ENCODE results near the gene PRAME.

Gene PRAME

GRCh38 chr22:22547692-22548300, 11.3 kb downstream of the PRAME start:
- Histone ChIP-seq H3K27me3 (no peaks in the 10 kb centered on the region), H3K4me3 (ENCODE audit: low read depth, low read length) (no peak overlapping the region), H3K9me3 (no peaks in the 10 kb centered on the region), H3K36me3 (no peaks in the 10 kb centered on the region), H3K4me1 (no peaks in the 10 kb centered on the region)
- no peak for DNase-seq
- no peak for TF ChIP-seq CTCF (IDR thresholded peaks at IDR 0.05; ENCODE audit: low read depth, low read length)

GRCh38 chr22:22547226-22547625, 11.8 kb downstream of the PRAME start:
- TF ChIP-seq CTCF (IDR thresholded peaks at IDR 0.05; ENCODE audit: low read depth, low read length) = no peak
- no peaks in the 10 kb centered on the region for H3K4me1 ChIP-seq
- no peak for DNase-seq
- no peak overlapping the region for H3K4me3 ChIP-seq (ENCODE audit: low read depth, low read length)
- no peaks in the 10 kb centered on the region for H3K36me3 ChIP-seq
- no peaks in the 10 kb centered on the region for H3K27me3 ChIP-seq
- H3K9me3 ChIP-seq = no peaks in the 10 kb centered on the region

- no peaks in the 10 kb centered on the region for H3K27me3 ChIP-seq
- no peaks in the 10 kb centered on the region for H3K4me1 ChIP-seq
- no peak overlapping the region for H3K4me3 ChIP-seq (ENCODE audit: low read depth, low read length)
- H3K36me3 ChIP-seq = no peaks in the 10 kb centered on the region
- DNase-seq = no peak
- H3K9me3 ChIP-seq = no peaks in the 10 kb centered on the region
- TF ChIP-seq CTCF (IDR thresholded peaks at IDR 0.05; ENCODE audit: low read depth, low read length) = no peak
Observed at GRCh38 chr22:22546490-22546889, 12.6 kb downstream of the PRAME start.

GRCh38 chr22:22545084-22545483, 14.0 kb downstream of the PRAME start:
- no peaks in the 10 kb centered on the region for H3K4me1 ChIP-seq
- H3K27me3 ChIP-seq = no peaks in the 10 kb centered on the region
- no peak for DNase-seq
- H3K9me3 ChIP-seq = no peaks in the 10 kb centered on the region
- H3K36me3 ChIP-seq = no peaks in the 10 kb centered on the region
- H3K4me3 ChIP-seq (ENCODE audit: low read depth, low read length) = no peak overlapping the region
- no peak for TF ChIP-seq CTCF (IDR thresholded peaks at IDR 0.05; ENCODE audit: low read depth, low read length)

GRCh38 chr22:22538226-22538989, 20.7 kb downstream of the PRAME start:
- no peak overlapping the region for H3K4me3 ChIP-seq (ENCODE audit: low read depth, low read length)
- peaks cover 4% of the 10 kb centered on the region; the same call in 1 of the 2 replicates for H3K27me3 ChIP-seq
- H3K4me1 ChIP-seq = no peaks in the 10 kb centered on the region
- no peaks in the 10 kb centered on the region for H3K9me3 ChIP-seq
- H3K36me3 ChIP-seq = no peaks in the 10 kb centered on the region
- no peak for DNase-seq
- TF ChIP-seq CTCF (IDR thresholded peaks at IDR 0.05; ENCODE audit: low read depth, low read length) = no peak

GRCh38 chr22:22536916-22537315, 22.1 kb downstream of the PRAME start:
- no peak overlapping the region for H3K4me3 ChIP-seq (ENCODE audit: low read depth, low read length)
- peaks cover 4% of the 10 kb centered on the region; the same call in 1 of the 2 replicates for H3K27me3 ChIP-seq
- no peak for TF ChIP-seq CTCF (IDR thresholded peaks at IDR 0.05; ENCODE audit: low read depth, low read length)
- no peaks in the 10 kb centered on the region for H3K4me1 ChIP-seq
- H3K36me3 ChIP-seq = no peaks in the 10 kb centered on the region
- no peaks in the 10 kb centered on the region for H3K9me3 ChIP-seq
- DNase-seq = no peak
